ENCODE data around the gene NCKAP5.

Gene NCKAP5

DNA sequence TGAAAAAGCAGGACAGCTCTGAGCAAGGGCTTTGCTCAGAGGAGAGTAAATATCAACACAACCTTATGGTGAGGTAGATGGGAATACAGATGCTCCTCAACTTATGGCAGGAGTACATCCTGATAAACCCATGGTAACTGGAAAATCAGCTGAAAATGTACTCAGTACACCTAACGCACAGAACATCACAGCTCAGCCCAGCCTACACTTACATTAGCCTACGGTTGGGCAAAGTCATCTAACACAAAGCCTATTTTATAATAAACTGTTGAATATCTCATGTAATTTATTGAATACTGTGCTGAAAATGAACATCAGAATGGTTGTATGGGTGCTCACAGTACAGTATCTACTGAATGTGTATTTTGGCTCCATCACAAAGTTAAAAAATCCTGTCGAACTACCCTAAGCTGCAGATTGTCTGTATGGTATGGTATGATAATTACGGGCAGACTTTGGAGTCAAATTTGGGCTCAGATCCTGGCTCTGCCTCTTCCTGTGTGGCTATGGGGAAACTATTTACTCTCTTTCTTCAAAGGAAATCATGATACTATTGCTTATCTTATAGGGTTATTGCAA, 778.0 kb downstream of the NCKAP5 start:
- Histone ChIP-seq H2BK12ac (ENCODE audit: low read length in 2 of 2) (no peak overlapping the region), H3K23ac (ENCODE audit: low read length in 2 of 2) (no peak overlapping the region), H3K9me3 (ENCODE audit: control insufficient read depth, low read length) (no peaks in the 10 kb centered on the region), H2AK5ac (ENCODE audit: low read length, severe bottlenecking) (no peak overlapping the region), H2BK120ac (ENCODE audit: low read depth, low read length) (no peak overlapping the region), H3K4me1 (ENCODE audit: control insufficient read depth, insufficient read depth, low read depth, low read length) (no peaks in the 10 kb centered on the region), H3K27me3 (ENCODE audit: control insufficient read depth in 1 of 2, insufficient read depth in 1 of 2, low read length in 2 of 2) (no peaks in the 10 kb centered on the region), H3K4me2 (ENCODE audit: low read length, poor library complexity, severe bottlenecking) (no peak overlapping the region), H3K79me1 (replicated peaks; ENCODE audit: low read length, poor library complexity, severe bottlenecking) (no peaks in the 10 kb centered on the region), H2BK15ac (ENCODE audit: low read depth, poor library complexity, severe bottlenecking) (no peak overlapping the region), H3K14ac (ENCODE audit: low read length in 2 of 2) (no peak overlapping the region), H3K27ac (ENCODE audit: low read length, poor library complexity, severe bottlenecking) (no peak overlapping the region), H2AFZ (ENCODE audit: low read depth, low read length) (no peak overlapping the region), H3K9ac (ENCODE audit: low read length) (no peak overlapping the region), H3K36me3 (ENCODE audit: control insufficient read depth in 1 of 2, insufficient read depth in 2 of 2, low read depth in 1 of 2, low read length in 2 of 2) (peaks cover 0 to 4% of the 10 kb centered on the region in 2 experiments), H2BK5ac (ENCODE audit: low read depth, low read length, poor library complexity, severe bottlenecking) (no peak overlapping the region), H3K4ac (ENCODE audit: low read depth in 1 of 2, low read length in 2 of 2) (no peak overlapping the region), H4K91ac (ENCODE audit: low read length) (no peak overlapping the region), H4K8ac (ENCODE audit: low read length) (no peak overlapping the region), H3K18ac (ENCODE audit: low read depth in 1 of 2, low read length in 2 of 2) (no peak overlapping the region), H3K4me3 (ENCODE audit: insufficient read depth in 1 of 2, low read depth in 1 of 2, low read length in 2 of 2) (no peak overlapping the region)
- 100% methylated on average over 3 of the region's 4 CpGs for WGBS
- no peak for DNase-seq

DNA sequence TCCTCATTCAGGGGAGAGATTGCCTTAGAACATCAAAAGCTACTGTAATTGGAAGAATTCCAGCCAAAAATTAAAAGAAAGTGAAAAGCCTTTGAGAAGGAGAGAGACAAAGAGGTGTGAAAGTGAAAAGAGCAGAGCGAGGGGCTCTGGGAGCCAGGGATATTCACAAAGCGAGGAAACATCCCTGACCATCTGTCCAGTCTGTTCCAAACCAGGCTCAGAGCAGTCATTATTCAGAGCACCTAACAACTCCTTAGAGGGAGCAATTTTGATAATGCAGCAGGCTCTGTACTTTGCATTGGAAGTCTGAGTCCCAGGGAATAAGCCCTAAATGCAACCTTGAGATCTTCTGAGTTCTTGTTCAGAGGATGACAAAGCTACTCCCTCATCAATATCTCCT, 779.2 kb downstream of the NCKAP5 start:
- no peak overlapping the region for H2AFZ ChIP-seq (ENCODE audit: low read depth, low read length)
- no peaks in the 10 kb centered on the region for H3K4me1 ChIP-seq (ENCODE audit: control insufficient read depth, insufficient read depth, low read depth, low read length)
- H3K18ac ChIP-seq (ENCODE audit: low read depth in 1 of 2, low read length in 2 of 2): no peak overlapping the region
- no peak overlapping the region for H2BK12ac ChIP-seq (ENCODE audit: low read length in 2 of 2)
- no peak overlapping the region for H3K4me2 ChIP-seq (ENCODE audit: low read length, poor library complexity, severe bottlenecking)
- 86% methylated on average over 1 of the region's 2 CpGs for WGBS
- H3K9ac ChIP-seq (ENCODE audit: low read length): no peak overlapping the region
- H2AK5ac ChIP-seq (ENCODE audit: low read length, severe bottlenecking): no peak overlapping the region
- no peak overlapping the region for H4K91ac ChIP-seq (ENCODE audit: low read length)
- no peak overlapping the region for H3K4me3 ChIP-seq (ENCODE audit: insufficient read depth in 1 of 2, low read depth in 1 of 2, low read length in 2 of 2)
- no peak for DNase-seq
- H3K9me3 ChIP-seq (ENCODE audit: control insufficient read depth, low read length): no peaks in the 10 kb centered on the region
- no peak overlapping the region for H4K8ac ChIP-seq (ENCODE audit: low read length)
- no peak overlapping the region for H3K27ac ChIP-seq (ENCODE audit: low read length, poor library complexity, severe bottlenecking)
- no peaks in the 10 kb centered on the region for H3K79me1 ChIP-seq (replicated peaks; ENCODE audit: low read length, poor library complexity, severe bottlenecking)
- no peak overlapping the region for H2BK15ac ChIP-seq (ENCODE audit: low read depth, poor library complexity, severe bottlenecking)
- H3K4ac ChIP-seq (ENCODE audit: low read depth in 1 of 2, low read length in 2 of 2): no peak overlapping the region
- H3K27me3 ChIP-seq (ENCODE audit: control insufficient read depth in 1 of 2, insufficient read depth in 1 of 2, low read length in 2 of 2): no peaks in the 10 kb centered on the region
- peaks cover 0 to 4% of the 10 kb centered on the region in 2 experiments for H3K36me3 ChIP-seq (ENCODE audit: control insufficient read depth in 1 of 2, insufficient read depth in 2 of 2, low read depth in 1 of 2, low read length in 2 of 2)
- H2BK5ac ChIP-seq (ENCODE audit: low read depth, low read length, poor library complexity, severe bottlenecking): no peak overlapping the region
- no peak overlapping the region for H3K23ac ChIP-seq (ENCODE audit: low read length in 2 of 2)
- no peak overlapping the region for H3K14ac ChIP-seq (ENCODE audit: low read length in 2 of 2)
- H2BK120ac ChIP-seq (ENCODE audit: low read depth, low read length): no peak overlapping the region

DNA sequence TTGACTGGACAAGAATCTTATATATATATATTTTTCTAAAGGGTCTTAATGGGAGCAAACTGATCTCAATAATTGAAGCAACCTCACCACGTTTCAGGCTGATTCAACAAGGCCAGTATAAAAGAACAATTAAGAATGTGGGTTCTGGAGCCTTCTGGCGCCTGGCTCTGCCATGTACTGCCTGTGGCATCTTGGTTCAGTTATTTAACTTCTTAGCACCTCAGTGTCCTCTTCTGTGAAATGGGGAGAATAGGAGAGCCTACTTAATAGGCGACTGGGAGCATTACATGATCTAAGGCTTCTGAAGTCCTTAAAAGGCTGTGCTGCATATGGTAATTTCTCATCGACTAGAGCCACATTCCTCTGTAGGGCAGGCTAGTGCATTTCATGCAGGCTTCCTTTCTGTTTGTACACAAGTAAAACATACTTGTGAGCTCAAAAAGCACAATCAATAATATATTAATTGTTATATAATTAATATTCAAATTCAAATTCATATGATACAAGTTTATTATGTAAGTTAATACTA, 779.9 kb downstream of the NCKAP5 start:
- no peak overlapping the region for H3K18ac ChIP-seq (ENCODE audit: low read depth in 1 of 2, low read length in 2 of 2)
- H3K4me2 ChIP-seq (ENCODE audit: low read length, poor library complexity, severe bottlenecking): no peak overlapping the region
- no peak overlapping the region for H3K23ac ChIP-seq (ENCODE audit: low read length in 2 of 2)
- no peaks in the 10 kb centered on the region for H3K27me3 ChIP-seq (ENCODE audit: control insufficient read depth in 1 of 2, insufficient read depth in 1 of 2, low read length in 2 of 2)
- H3K27ac ChIP-seq (ENCODE audit: low read length, poor library complexity, severe bottlenecking): no peak overlapping the region
- H4K91ac ChIP-seq (ENCODE audit: low read length): no peak overlapping the region
- H3K4me1 ChIP-seq (ENCODE audit: control insufficient read depth, insufficient read depth, low read depth, low read length): no peaks in the 10 kb centered on the region
- 63% methylated on average over 3 of the region's 4 CpGs for WGBS
- H2BK15ac ChIP-seq (ENCODE audit: low read depth, poor library complexity, severe bottlenecking): no peak overlapping the region
- no peak overlapping the region for H2BK120ac ChIP-seq (ENCODE audit: low read depth, low read length)
- no peak overlapping the region for H4K8ac ChIP-seq (ENCODE audit: low read length)
- DNase-seq: no peak
- H3K4ac ChIP-seq (ENCODE audit: low read depth in 1 of 2, low read length in 2 of 2): no peak overlapping the region
- no peak overlapping the region for H3K14ac ChIP-seq (ENCODE audit: low read length in 2 of 2)
- H3K79me1 ChIP-seq (replicated peaks; ENCODE audit: low read length, poor library complexity, severe bottlenecking): no peaks in the 10 kb centered on the region
- no peak overlapping the region for H3K9ac ChIP-seq (ENCODE audit: low read length)
- no peak overlapping the region for H3K4me3 ChIP-seq (ENCODE audit: insufficient read depth in 1 of 2, low read depth in 1 of 2, low read length in 2 of 2)
- no peak overlapping the region for H2BK5ac ChIP-seq (ENCODE audit: low read depth, low read length, poor library complexity, severe bottlenecking)
- H2AK5ac ChIP-seq (ENCODE audit: low read length, severe bottlenecking): no peak overlapping the region
- H2AFZ ChIP-seq (ENCODE audit: low read depth, low read length): no peak overlapping the region
- no peak overlapping the region for H2BK12ac ChIP-seq (ENCODE audit: low read length in 2 of 2)
- H3K9me3 ChIP-seq (ENCODE audit: control insufficient read depth, low read length): no peaks in the 10 kb centered on the region
- peaks cover 0 to 11% of the 10 kb centered on the region in 2 experiments for H3K36me3 ChIP-seq (ENCODE audit: control insufficient read depth in 1 of 2, insufficient read depth in 2 of 2, low read depth in 1 of 2, low read length in 2 of 2)

DNA sequence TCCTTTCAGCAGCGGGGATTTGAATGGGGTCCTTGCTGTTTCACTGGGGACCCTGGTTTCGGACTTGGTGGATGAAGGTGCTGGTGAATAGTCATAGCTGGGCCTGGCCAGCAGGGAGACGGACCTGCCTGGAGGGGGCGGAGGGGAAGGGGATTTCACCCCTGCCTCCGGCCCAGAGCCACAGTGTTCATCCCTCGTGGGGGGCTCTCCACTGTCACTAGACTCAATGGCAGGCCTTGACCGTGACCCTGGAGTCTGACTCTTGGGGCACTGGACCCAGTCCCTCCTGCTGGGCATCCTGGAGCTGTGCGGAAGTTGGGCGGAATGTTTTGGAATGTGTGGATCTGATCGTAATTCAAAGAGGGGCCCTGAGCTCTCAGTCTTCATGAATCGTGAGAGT, 784.4 kb downstream of the NCKAP5 start:
- H3K27ac ChIP-seq (ENCODE audit: low read length, poor library complexity, severe bottlenecking): no peak overlapping the region

More for the DNA sequence above, 784.4 kb downstream of the NCKAP5 start:
- Histone ChIP-seq H3K79me1 (replicated peaks; ENCODE audit: low read length, poor library complexity, severe bottlenecking) (no peaks in the 10 kb centered on the region), H2BK5ac (ENCODE audit: low read depth, low read length, poor library complexity, severe bottlenecking) (no peak overlapping the region), H3K27me3 (ENCODE audit: control insufficient read depth in 1 of 2, insufficient read depth in 1 of 2, low read length in 2 of 2) (no peaks in the 10 kb centered on the region), H3K4ac (ENCODE audit: low read depth in 1 of 2, low read length in 2 of 2) (no peak overlapping the region), H3K36me3 (ENCODE audit: control insufficient read depth in 1 of 2, insufficient read depth in 2 of 2, low read depth in 1 of 2, low read length in 2 of 2) (peaks cover 0 to 21% of the 10 kb centered on the region in 2 experiments), H3K4me2 (ENCODE audit: low read length, poor library complexity, severe bottlenecking) (no peak overlapping the region), H4K91ac (ENCODE audit: low read length) (no peak overlapping the region), H3K18ac (ENCODE audit: low read depth in 1 of 2, low read length in 2 of 2) (no peak overlapping the region), H2BK12ac (ENCODE audit: low read length in 2 of 2) (no peak overlapping the region), H3K9ac (ENCODE audit: low read length) (no peak overlapping the region), H2BK120ac (ENCODE audit: low read depth, low read length) (no peak overlapping the region), H4K8ac (ENCODE audit: low read length) (no peak overlapping the region), H3K4me1 (ENCODE audit: control insufficient read depth, insufficient read depth, low read depth, low read length) (no peaks in the 10 kb centered on the region), H2AK5ac (ENCODE audit: low read length, severe bottlenecking) (no peak overlapping the region), H2AFZ (ENCODE audit: low read depth, low read length) (no peak overlapping the region), H2BK15ac (ENCODE audit: low read depth, poor library complexity, severe bottlenecking) (no peak overlapping the region), H3K14ac (ENCODE audit: low read length in 2 of 2) (no peak overlapping the region), H3K9me3 (ENCODE audit: control insufficient read depth, low read length) (no peaks in the 10 kb centered on the region), H3K4me3 (ENCODE audit: insufficient read depth in 1 of 2, low read depth in 1 of 2, low read length in 2 of 2) (no peak overlapping the region), H3K23ac (ENCODE audit: low read length in 2 of 2) (no peak overlapping the region)
- no peak for DNase-seq
- 68% methylated on average over 11 of the region's 11 CpGs for WGBS
